ENCODE measurements around the gene AQP3. TPM values are rescaled to one million over a fixed set of nuclear protein-coding genes. Genes with fewer than 3 reads are reported as not detected.
"Not testable (repeated sequence)": the region's sequence is repeated elsewhere in the genome, so short reads cannot be mapped to it uniquely, and the experiment has no call there.

AQP3 gene
- total RNA-seq, 1 donor from 2014 or later, result 165 TPM

GRCh38 chr9:33424043-33424442 is 23.4 kb downstream of the AQP3 start:
- intact Hi-C loops (cut with micrococcal nuclease), result not testable (repeated sequence)

- intact Hi-C loops (cut with micrococcal nuclease), result loop anchor here (5.0 to 10.0 kb wide), 5 partner anchors 92 to 397 kb away; partner anchors contain the start of genes DNAJA1 and UBE2R2
Observed at GRCh38 chr9:33419708-33420303, 27.6 kb downstream of the AQP3 start.

- intact Hi-C loops (cut with micrococcal nuclease), result loop anchor here (5.0 to 10.0 kb wide), 5 partner anchors 94 to 399 kb away; partner anchors contain the start of genes DNAJA1 and UBE2R2
Observed at GRCh38 chr9:33418090-33418489, 29.3 kb downstream of the AQP3 start.

GRCh38 chr9:33416996-33417395 is 30.4 kb downstream of the AQP3 start:
- intact Hi-C loops (cut with micrococcal nuclease), result loop anchor here (5.0 to 10.0 kb wide), 5 partner anchors 95 to 400 kb away; partner anchors contain the start of genes DNAJA1 and UBE2R2

GRCh38 chr9:33415501-33416038 is 31.8 kb downstream of the AQP3 start:
- intact Hi-C loops (cut with micrococcal nuclease), result loop anchor here (1.0 to 10.0 kb wide), 14 partner anchors 12 to 402 kb away; partner anchors contain the start of genes B4GALT1, CHMP5, DNAJA1 and NFX1

- intact Hi-C loops (cut with micrococcal nuclease), result loop anchor here (1.0 to 10.0 kb wide), 14 partner anchors 12 to 402 kb away; partner anchors contain the start of genes B4GALT1, CHMP5, DNAJA1 and NFX1
Observed at GRCh38 chr9:33414889-33415500, 32.4 kb downstream of the AQP3 start.

GRCh38 chr9:33414268-33414667 is 33.1 kb downstream of the AQP3 start:
- intact Hi-C loops (cut with micrococcal nuclease), result loop anchor here (2.0 to 10.0 kb wide), 3 partner anchors 247 to 389 kb away; partner anchors contain the start of genes B4GALT1 and DNAJA1

GRCh38 chr9:33408087-33408486 is 39.3 kb downstream of the AQP3 start:
- intact Hi-C loops (cut with micrococcal nuclease), result no loop called here

GRCh38 chr9:33407061-33407460 is 40.3 kb downstream of the AQP3 start:
- intact Hi-C loops (cut with micrococcal nuclease), result no loop called here

GRCh38 chr9:33404788-33405362 is 42.5 kb downstream of the AQP3 start:
- intact Hi-C loops (cut with micrococcal nuclease), result no loop called here

GRCh38 chr9:33403941-33404787 is 43.2 kb downstream of the AQP3 start:
- intact Hi-C loops (cut with micrococcal nuclease), result loop anchor here (1.0 kb wide), 5 partner anchors 11 to 220 kb away; no protein-coding TSS in a partner anchor

- intact Hi-C loops (cut with micrococcal nuclease), result not testable (repeated sequence)
Observed at GRCh38 chr9:33402371-33402770, 45.0 kb downstream of the AQP3 start, which contains the start of gene AQP7. Gene AQP7, minus strand, starts transcription at chr9:33402568. Its CDS starts 1,306 bp downstream, at chr9:33401262.

- intact Hi-C loops (cut with micrococcal nuclease), result not testable (repeated sequence)
Observed at GRCh38 chr9:33401809-33402208, 45.6 kb downstream of the AQP3 start.

GRCh38 chr9:33399047-33399446 is 48.3 kb downstream of the AQP3 start:
- intact Hi-C loops (cut with micrococcal nuclease), result not testable (repeated sequence)

GRCh38 chr9:33397801-33398200 is 49.6 kb downstream of the AQP3 start:
- intact Hi-C loops (cut with micrococcal nuclease), result not testable (repeated sequence)

GRCh38 chr9:33395159-33395879 is 52.1 kb downstream of the AQP3 start:
- intact Hi-C loops (cut with micrococcal nuclease), result not testable (repeated sequence)

- intact Hi-C loops (cut with micrococcal nuclease), result not testable (repeated sequence)
Observed at GRCh38 chr9:33393986-33394385, 53.4 kb downstream of the AQP3 start.

GRCh38 chr9:33393581-33393980 is 53.8 kb downstream of the AQP3 start:
- intact Hi-C loops (cut with micrococcal nuclease), result no loop called here

GRCh38 chr9:33392591-33393021 is 54.8 kb downstream of the AQP3 start:
- intact Hi-C loops (cut with micrococcal nuclease), result not testable (repeated sequence)

Measured in T-helper 1 cell treated with Interleukin-12 subunit alpha and Interleukin-12 subunit beta and Interleukin-4 antibody, amounts not matched to agents 30 ng/mL and 1 ng/mL, for 36 hours (primary cell).